GM12864 (cell line): ENCODE results near the gene RASGRP1.

Experiments
- DNase-seq: peaks from one replicate; pipeline ENCODE4 v3.0.0-alpha.2; 2011; ENCODE audit warnings: low read depth
- H3K4me3 ChIP-seq: 2 replicates; pipeline ENCODE4 v1.5.1; 2011; ENCODE audit warnings: mild to moderate bottlenecking, low read depth, low read length, control low read depth
- CTCF ChIP-seq: IDR thresholded peaks from 2 replicates; pipeline ENCODE4 v1.5.1; 2011; ENCODE audit warnings: low read depth, mild to moderate bottlenecking, moderate library complexity, low read length, control low read depth, inconsistent platforms; ENCODE audit errors: missing control alignments

The RASGRP1 gene

GRCh38 chr15:38560456-38560926 lies 4.1 kb downstream of the RASGRP1 start:
- no peak for TF ChIP-seq CTCF

GRCh38 chr15:38559636-38560307 lies 4.8 kb downstream of the RASGRP1 start:
- no peak overlapping the region; the same call in 1 of the 2 replicates for H3K4me3 ChIP-seq
- no peak for DNase-seq
- no peak for TF ChIP-seq CTCF

More at GRCh38 chr15:38560456-38560926, 4.1 kb downstream of the RASGRP1 start:
- peak overlapping the region; percentile 9; the same call in 1 of the 2 replicates for H3K4me3 ChIP-seq
- no peak for DNase-seq

- DNase-seq = no peak
- TF ChIP-seq CTCF = no peak
- H3K4me3 ChIP-seq = no peak overlapping the region
Measured at GRCh38 chr15:38559131-38559530, 5.5 kb downstream of the RASGRP1 start.

- no peak overlapping the region; the same call in 1 of the 2 replicates for H3K4me3 ChIP-seq
- no peak for DNase-seq
- TF ChIP-seq CTCF = no peak
Measured at GRCh38 chr15:38558372-38559059, 6.1 kb downstream of the RASGRP1 start.

GRCh38 chr15:38557921-38558320 lies 6.7 kb downstream of the RASGRP1 start:
- TF ChIP-seq CTCF = no peak
- H3K4me3 ChIP-seq = peak overlapping the region; percentile 7; the same call in 1 of the 2 replicates
- no peak for DNase-seq

GRCh38 chr15:38555686-38556334 lies 8.8 kb downstream of the RASGRP1 start:
- H3K4me3 ChIP-seq = no peak overlapping the region
- no peak for TF ChIP-seq CTCF
- DNase-seq = no peak
